NCI-H128 (cell line): ENCODE measurements around the gene LRRC58.

ENCODE experiments used
- DNase-seq: peaks from one replicate; lab custom pipeline; 2025; ENCODE audit not compliant: unreplicated experiment; lab: John Stamatoyannopoulos, UW

LRRC58 gene

DNA sequence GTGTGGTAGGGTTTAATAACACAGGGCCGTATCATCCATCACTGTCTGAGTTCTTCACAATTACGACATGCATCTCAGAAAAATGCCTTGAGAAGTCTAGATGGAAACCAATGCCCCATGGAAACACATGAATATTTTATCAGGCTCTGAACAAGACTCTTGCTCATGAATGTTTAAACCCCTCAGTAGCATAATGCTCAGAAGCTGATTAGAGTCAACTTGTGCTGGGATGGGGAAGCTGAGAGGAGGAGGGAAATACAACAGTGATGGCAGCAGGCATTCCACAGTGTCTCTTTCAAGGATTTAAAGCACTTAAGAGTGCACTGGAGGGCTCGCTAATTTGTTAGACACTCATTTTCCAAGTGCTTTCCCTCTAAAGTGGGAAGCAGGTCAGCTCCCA lies 67.9 kb downstream of the LRRC58 start:
- DNase-seq: no peak

DNA sequence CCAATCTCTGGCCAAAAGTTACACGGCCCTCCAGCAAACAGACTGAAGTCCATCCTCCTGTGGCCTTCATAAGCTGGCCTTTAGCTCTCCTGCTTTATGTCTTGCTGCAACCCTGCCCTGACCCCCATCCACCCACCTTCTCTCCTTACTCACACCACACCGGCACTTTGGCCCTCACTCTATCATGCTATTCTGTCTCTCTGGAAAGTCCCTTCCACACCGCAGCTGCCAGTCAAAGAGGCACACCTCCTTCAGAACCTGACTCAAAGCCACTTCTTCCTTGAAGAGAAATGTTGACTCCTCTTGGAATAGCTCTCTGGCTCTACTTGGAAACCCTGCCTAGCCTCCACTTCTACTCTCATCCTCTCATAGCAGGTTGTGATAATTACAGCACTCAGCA lies 68.6 kb downstream of the LRRC58 start:
- DNase-seq: no peak

DNA sequence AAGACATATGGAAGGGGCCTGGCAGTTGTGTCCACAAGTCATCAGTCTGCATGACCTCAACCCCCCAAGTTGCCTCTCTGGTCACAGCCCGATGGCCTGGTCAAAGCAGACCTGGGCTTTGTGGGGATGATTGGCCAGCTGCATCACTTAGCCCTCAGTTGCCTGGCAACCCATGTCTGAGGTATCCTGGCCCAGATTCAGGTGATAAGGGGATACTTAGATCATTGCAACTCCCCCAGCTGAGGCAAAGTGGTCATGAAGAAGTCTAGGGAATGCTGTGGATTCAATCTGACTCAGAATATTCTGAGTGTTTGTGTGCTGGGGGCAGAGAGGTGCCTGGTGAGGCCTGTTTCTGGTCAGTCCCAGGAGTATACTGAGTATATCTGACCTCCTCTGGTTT lies 69.1 kb downstream of the LRRC58 start:
- DNase-seq: no peak

DNA sequence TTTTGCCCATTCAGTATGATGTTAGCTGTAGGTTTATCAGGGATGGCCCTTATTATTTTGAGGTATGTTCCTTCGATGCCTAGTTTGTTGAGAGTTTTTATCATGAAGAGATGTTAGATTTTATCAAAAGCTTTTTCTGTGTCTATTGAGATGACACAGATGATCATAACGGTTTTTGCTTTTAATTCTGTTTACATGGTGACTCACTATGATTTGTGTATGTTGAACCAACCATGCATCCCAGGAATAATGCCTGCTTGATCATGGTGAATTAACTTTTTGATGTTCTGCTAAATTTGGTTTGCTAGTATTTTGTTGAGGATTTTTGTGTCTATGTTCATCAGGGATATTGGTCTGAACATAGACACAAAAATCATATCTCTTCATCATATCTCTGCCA lies 72.4 kb downstream of the LRRC58 start:
- no peak for DNase-seq

DNA sequence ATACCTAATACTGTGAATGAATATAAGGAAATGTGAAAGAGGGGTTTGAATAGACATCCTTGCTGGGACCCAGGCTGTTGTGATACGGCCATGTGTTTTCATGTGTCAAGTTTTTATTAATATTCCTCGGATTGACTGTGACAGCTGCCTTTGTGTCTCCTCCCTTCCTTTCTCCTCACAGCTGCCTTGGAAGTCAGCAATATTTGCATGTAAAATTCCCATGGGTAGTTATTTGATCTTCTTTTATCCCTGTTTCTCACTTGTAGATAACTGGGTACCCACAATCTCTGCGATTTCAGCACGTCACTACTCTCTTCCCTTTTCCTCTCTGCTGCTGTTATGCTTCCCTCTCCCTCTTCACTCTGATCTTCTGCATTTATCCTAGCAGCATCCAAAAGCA lies 73.5 kb downstream of the LRRC58 start:
- DNase-seq: no peak

DNA sequence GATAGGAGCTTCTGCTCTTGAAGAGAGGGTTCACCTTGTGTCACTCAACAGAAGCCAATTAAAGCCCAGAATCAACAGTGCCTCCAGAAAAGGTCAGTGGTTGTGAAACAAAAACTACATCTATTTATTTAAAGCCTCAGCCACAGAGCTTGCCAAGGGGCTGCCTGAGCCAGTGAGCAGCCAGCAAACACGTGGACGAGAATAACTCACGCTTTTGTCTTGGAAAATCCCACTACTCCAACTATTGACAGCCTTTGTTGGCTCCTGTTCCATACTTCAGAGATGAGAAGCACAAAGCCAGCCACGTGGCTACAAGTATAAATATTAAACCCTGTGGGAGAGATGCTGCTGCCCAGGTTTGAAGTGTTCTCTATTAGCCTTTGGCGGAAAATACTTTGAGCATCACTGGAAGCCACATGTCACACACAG lies 74.4 kb downstream of the LRRC58 start:
- peak; percentile 38 for DNase-seq
